H9 (cell line): ENCODE data around the gene NCOR2. TPM values are rescaled to one million over a fixed set of nuclear protein-coding genes. Genes with fewer than 3 reads are reported as not detected.

Source experiments
- DNase-seq: peaks from one replicate; pipeline ENCODE4 v3.0.0-alpha.2; 2017
- H2AFZ ChIP-seq: one replicate; pipeline ENCODE4 v1.6.1; 2013; ENCODE audit warnings: mild to moderate bottlenecking, low read length, control low read depth, moderate library complexity
- H2AK5ac ChIP-seq: 2 replicates; pipeline ENCODE4 v1.6.1; 2013; ENCODE audit warnings: low read length, control low read depth, mixed read lengths; ENCODE audit not compliant: insufficient read length
- H2BK120ac ChIP-seq: one replicate; pipeline ENCODE4 v1.6.1; 2013; ENCODE audit warnings: low read depth, mild to moderate bottlenecking, low read length, control low read depth, inconsistent platforms; ENCODE audit not compliant: poor library complexity, severe bottlenecking
- H2BK12ac ChIP-seq: 2 replicates; pipeline ENCODE4 v1.6.1; 2013; ENCODE audit warnings: low read length, control low read depth, mixed read lengths, low read depth; ENCODE audit not compliant: insufficient read length
- H2BK15ac ChIP-seq: 2 replicates; pipeline ENCODE4 v1.6.1; 2013; ENCODE audit warnings: low read depth, low read length, control low read depth
- H2BK20ac ChIP-seq: one replicate; pipeline ENCODE4 v1.6.1; 2013; ENCODE audit warnings: low read depth, mild to moderate bottlenecking, low read length, control low read depth, inconsistent platforms; ENCODE audit not compliant: poor library complexity, severe bottlenecking
- H2BK5ac ChIP-seq: 2 replicates; pipeline ENCODE4 v1.6.1; 2013; ENCODE audit warnings: low read length, control low read depth, mixed read lengths; ENCODE audit not compliant: insufficient read length
- H3K14ac ChIP-seq: 2 replicates; pipeline ENCODE4 v1.6.1; 2013; ENCODE audit warnings: low read length, control low read depth; ENCODE audit not compliant: insufficient read depth
- H3K18ac ChIP-seq: 2 replicates; pipeline ENCODE4 v1.6.1; 2013; ENCODE audit warnings: low read depth, mild to moderate bottlenecking, mixed read lengths, low read length, control low read depth; ENCODE audit not compliant: insufficient read length
- H3K23ac ChIP-seq: 2 replicates; pipeline ENCODE4 v1.6.1; 2013; ENCODE audit warnings: low read length, control low read depth, mixed read lengths, low read depth; ENCODE audit not compliant: insufficient read length
- H3K23me2 ChIP-seq: 2 replicates; pipeline ENCODE4 v1.6.1; 2013; ENCODE audit warnings: low read depth, mild to moderate bottlenecking, mixed read lengths, low read length, control low read depth; ENCODE audit not compliant: insufficient read length, poor library complexity, severe bottlenecking
- H3K27ac ChIP-seq: 2 replicates; pipeline ENCODE4 v1.5.1; 2013; ENCODE audit warnings: low read length, control low read depth, mixed read lengths, low read depth; ENCODE audit not compliant: insufficient read length
- H3K27me3 ChIP-seq: 2 replicates; pipeline ENCODE4 v1.6.1; 2013; ENCODE audit warnings: low read length, control low read depth, inconsistent platforms; ENCODE audit not compliant: insufficient read depth
- H3K4ac ChIP-seq: 2 replicates; pipeline ENCODE4 v1.6.1; 2013; ENCODE audit warnings: low read depth, mild to moderate bottlenecking, control low read depth, inconsistent platforms, low read length, moderate library complexity
- H3K4me1 ChIP-seq: 2 replicates; pipeline ENCODE4 v1.6.1; 2013; ENCODE audit warnings: low read length, control low read depth, inconsistent platforms; ENCODE audit not compliant: insufficient read depth
- H3K4me2 ChIP-seq: 2 replicates; pipeline ENCODE4 v1.6.1; 2013; ENCODE audit warnings: low read length, control low read depth, mixed read lengths; ENCODE audit not compliant: insufficient read length, insufficient read depth
- H3K56ac ChIP-seq: 2 replicates; pipeline ENCODE4 v1.6.1; 2013; ENCODE audit warnings: low read depth, mild to moderate bottlenecking, mixed read lengths, low read length, control low read depth; ENCODE audit not compliant: insufficient read length
- H3K79me1 ChIP-seq: 2 replicates; pipeline ENCODE4 v1.6.1; 2013; ENCODE audit warnings: low read depth, mild to moderate bottlenecking, moderate library complexity, low read length, control low read depth, inconsistent platforms; ENCODE audit not compliant: insufficient read depth, poor library complexity, severe bottlenecking
- H3K79me2 ChIP-seq: 2 replicates; pipeline ENCODE4 v1.6.1; 2013; ENCODE audit warnings: low read length, control low read depth, inconsistent platforms; ENCODE audit not compliant: insufficient read depth
- H3K9ac ChIP-seq: 2 replicates; pipeline ENCODE4 v1.6.1; 2013; ENCODE audit warnings: low read length, control low read depth, mixed read lengths; ENCODE audit not compliant: insufficient read length; ENCODE audit errors: extremely low read depth
- H3K9me3 ChIP-seq: one replicate; pipeline ENCODE4 v1.6.1; 2013; ENCODE audit warnings: low read depth, low read length, inconsistent platforms; ENCODE audit not compliant: control insufficient read depth
- H3T11ph ChIP-seq: one replicate; pipeline ENCODE4 v1.6.1; 2013; ENCODE audit warnings: mild to moderate bottlenecking, low read length, control low read depth, inconsistent platforms
- H4K20me1 ChIP-seq: one replicate; pipeline ENCODE4 v1.6.1; 2013; ENCODE audit not compliant: control insufficient read depth, insufficient read length, insufficient read depth
- H4K5ac ChIP-seq: 2 replicates; pipeline ENCODE4 v1.6.1; 2013; ENCODE audit warnings: low read depth, mild to moderate bottlenecking, mixed read lengths, low read length, control low read depth; ENCODE audit not compliant: insufficient read length
- H4K8ac ChIP-seq: replicated peaks from 2 replicates; pipeline ENCODE4 v1.6.1; 2013; ENCODE audit warnings: low read length, control low read depth, mixed read lengths, low read depth; ENCODE audit not compliant: insufficient read length
- H4K91ac ChIP-seq: 2 replicates; pipeline ENCODE4 v1.6.1; 2013; ENCODE audit warnings: low read depth, mild to moderate bottlenecking, moderate library complexity, mixed read lengths, low read length, control low read depth; ENCODE audit not compliant: insufficient read length
- H3K27ac Mint-ChIP-seq, 3 experiments: 2 replicates in 2 of 3; 3 replicates in 1 of 3; pipeline ENCODE4 v1.8.0; 2020 to 2021; ENCODE audit warnings: mixed read lengths in 3 of 3, mild to moderate bottlenecking in 1 of 3, moderate library complexity in 1 of 3
- H3K27me3 Mint-ChIP-seq: 2 replicates; pipeline ENCODE4 v1.8.0; 2021; ENCODE audit warnings: low read depth, mild to moderate bottlenecking, moderate library complexity, mixed read lengths
- H3K36me3 Mint-ChIP-seq, 3 experiments: 2 replicates in 2 of 3; 3 replicates in 1 of 3; pipeline ENCODE4 v1.8.0; 2020 to 2021; ENCODE audit warnings: low read depth in 3 of 3, mixed read lengths in 3 of 3; ENCODE audit not compliant: insufficient read depth in 1 of 3
- H3K4me1 Mint-ChIP-seq, 2 experiments: 2 replicates each; pipeline ENCODE4 v1.8.0; 2020; ENCODE audit warnings: mixed read lengths in 2 of 2
- H3K4me3 Mint-ChIP-seq, 2 experiments: 2 replicates in 1 of 2; 3 replicates in 1 of 2; pipeline ENCODE4 v1.8.0; 2020 to 2021; ENCODE audit warnings: mild to moderate bottlenecking in 2 of 2, mixed read lengths in 2 of 2, moderate library complexity in 1 of 2
- H3K9me3 Mint-ChIP-seq, 2 experiments: 2 replicates in 1 of 2; 3 replicates in 1 of 2; pipeline ENCODE4 v1.8.0; 2020; ENCODE audit warnings: mild to moderate bottlenecking in 2 of 2, mixed read lengths in 2 of 2, moderate library complexity in 1 of 2
- CTCF ChIP-seq: fragments of 200-600 bp; sonication (generic); conservative IDR thresholded peaks from 3 replicates; pipeline ENCODE4 v1.8.0; 2021; ENCODE audit warnings: antibody characterized with exemption, mild to moderate bottlenecking
- WGBS: extraction: QIAGEN DNeasy Blood & Tissue Kit; methylation state at CpG from one replicate; pipeline ENCODE4 v1.1.7; 2013; ENCODE audit warnings: missing lambda C conversion rate, low lambda C conversion rate, mixed read lengths; ENCODE audit not compliant: insufficient read length; ENCODE audit errors: extremely low coverage; 5-methylcytosine and 5-hydroxymethylcytosine counted together
- total RNA-seq: library from RNA; stranded (reverse); gene quantifications from 2 replicates; pipeline ENCODE4 v1.2.1, GENCODE V29; 2021

NCOR2 gene
- total RNA-seq, 1 experiment from 2014 or later, result 226 TPM

- no peak overlapping the region for H3K4ac ChIP-seq
- H3K27me3 Mint-ChIP-seq, result no peaks in the 10 kb centered on the region
- H3K4me3 Mint-ChIP-seq, result 0 out of 5 replicates have a peak overlapping the region, but pooled peaks of 1 of the 2 experiments have one; percentile 12
- peaks cover 11% of the 10 kb centered on the region; the same call in 1 of the 2 replicates for H3K79me2 ChIP-seq
- no peaks in the 10 kb centered on the region for H3K27me3 ChIP-seq
- peak overlapping the region; percentile 32 for H3K4me2 ChIP-seq
- DNase-seq, result no peak
- peak overlapping the region in 2 of 3 experiments; percentile 23 to 48; a peak in 1 of 7 replicates for H3K27ac Mint-ChIP-seq
- peaks cover 17% of the 10 kb centered on the region for H3K23me2 ChIP-seq
- H4K91ac ChIP-seq, result no peak overlapping the region
- H4K20me1 ChIP-seq, result no peaks in the 10 kb centered on the region
- H2BK120ac ChIP-seq, result no peak overlapping the region
- TF ChIP-seq CTCF, result no peak
- H2AFZ ChIP-seq, result no peak overlapping the region
- no peak overlapping the region for H4K5ac ChIP-seq
- H3K23ac ChIP-seq, result no peak overlapping the region
- no peaks in the 10 kb centered on the region for H3K9me3 Mint-ChIP-seq
- H4K8ac ChIP-seq, result no peak overlapping the region
- H3K79me1 ChIP-seq, result no peaks in the 10 kb centered on the region
- no peak overlapping the region for H2BK20ac ChIP-seq
- no peak overlapping the region for H3K14ac ChIP-seq
- H3K36me3 Mint-ChIP-seq, result no peaks in the 10 kb centered on the region
- H3T11ph ChIP-seq, result no peak overlapping the region
- H3K56ac ChIP-seq, result no peak overlapping the region
- peak overlapping the region; percentile 28 for H2BK12ac ChIP-seq
- H3K18ac ChIP-seq, result no peak overlapping the region
- no peak overlapping the region for H2AK5ac ChIP-seq
- no peak overlapping the region for H2BK15ac ChIP-seq
- H2BK5ac ChIP-seq, result no peak overlapping the region
- no peaks in the 10 kb centered on the region for H3K9me3 ChIP-seq
- WGBS, result no CpG with 5 or more reads among the region's 17 CpGs
- H3K27ac ChIP-seq, result no peak overlapping the region
- H3K9ac ChIP-seq, result no peak overlapping the region
- H3K4me1 ChIP-seq, result peaks cover 7% of the 10 kb centered on the region; the same call in 1 of the 2 replicates
- H3K4me1 Mint-ChIP-seq, result peaks cover 32 to 51% of the 10 kb centered on the region in 2 experiments
These were observed 2.1 kb upstream of the NCOR2 start for GRCh38 chr12:124569375-124570148.
